Measurements from ENCODE around the gene COL5A1. TPM values are rescaled to one million over a fixed set of nuclear protein-coding genes. Genes with fewer than 3 reads are reported as not detected.

The COL5A1 gene
- total RNA-seq, 1 experiment from 2014 or later, result 10.1 TPM

DNA sequence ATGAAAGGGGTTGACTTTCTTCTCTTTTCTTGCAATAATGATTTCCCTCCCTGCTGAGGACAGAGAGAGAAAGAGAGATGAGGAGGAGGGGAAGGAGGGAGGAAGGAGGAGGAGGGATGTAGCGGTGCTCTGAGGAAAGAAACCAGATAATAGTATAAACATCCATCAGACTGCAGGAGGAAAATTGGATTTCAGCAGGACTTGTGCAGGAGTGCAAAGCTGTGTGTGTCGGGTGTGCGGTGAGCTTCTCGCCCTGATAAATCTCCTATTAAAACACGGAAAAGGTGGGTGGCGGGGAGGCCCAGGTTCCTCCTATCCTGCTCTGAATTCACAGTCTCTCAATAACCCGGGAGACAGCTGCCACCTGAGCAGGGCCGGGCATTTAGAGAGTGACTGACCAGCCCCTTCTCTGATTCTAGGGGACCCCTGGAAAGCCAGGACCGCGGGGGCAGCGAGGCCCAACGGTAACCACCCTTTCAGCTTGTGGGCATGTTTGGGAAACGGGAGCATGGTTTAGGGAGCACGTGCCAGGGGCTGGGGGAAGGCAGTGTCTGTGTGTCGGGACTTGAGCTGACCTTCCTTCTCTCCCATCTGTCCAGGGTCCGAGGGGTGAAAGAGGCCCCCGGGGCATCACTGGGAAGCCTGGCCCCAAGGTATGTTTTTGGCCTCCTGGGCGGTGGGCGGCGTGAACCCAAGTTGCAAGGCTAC lies 153.2 kb downstream of the COL5A1 start:
- Histone ChIP-seq H3K36me3 (replicated peaks; ENCODE audit: control insufficient read depth, insufficient read depth, low read length) (no peaks in the 10 kb centered on the region), H3K27me3 (ENCODE audit: control insufficient read depth, insufficient read depth, low read length) (no peaks in the 10 kb centered on the region), H3K4me3 (ENCODE audit: insufficient read depth, low read depth, low read length) (no peak overlapping the region)
- no peak for DNase-seq

DNA sequence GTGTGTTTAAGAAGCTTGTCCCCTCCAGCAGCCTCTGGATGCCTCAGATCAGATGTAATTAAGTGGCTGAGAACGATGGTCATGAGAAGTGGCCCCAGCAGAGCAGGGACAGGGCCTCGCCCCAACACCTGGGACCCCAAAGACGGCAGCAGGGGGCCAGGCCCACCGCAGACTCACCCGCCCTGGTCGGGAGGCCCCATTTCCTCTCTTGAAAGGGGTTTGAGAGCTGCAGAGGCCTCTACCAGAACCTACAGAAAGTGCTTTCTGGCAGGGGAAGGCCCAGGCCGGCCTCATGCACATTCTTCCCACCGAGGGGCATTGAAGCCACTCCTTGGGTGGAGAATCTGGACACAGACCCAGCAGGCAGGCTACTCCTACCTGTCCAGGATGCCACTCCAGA lies 153.8 kb downstream of the COL5A1 start:
- Histone ChIP-seq H3K4me3 (ENCODE audit: insufficient read depth, low read depth, low read length) (no peak overlapping the region), H3K36me3 (replicated peaks; ENCODE audit: control insufficient read depth, insufficient read depth, low read length) (no peaks in the 10 kb centered on the region), H3K27me3 (ENCODE audit: control insufficient read depth, insufficient read depth, low read length) (no peaks in the 10 kb centered on the region)
- no peak for DNase-seq

DNA sequence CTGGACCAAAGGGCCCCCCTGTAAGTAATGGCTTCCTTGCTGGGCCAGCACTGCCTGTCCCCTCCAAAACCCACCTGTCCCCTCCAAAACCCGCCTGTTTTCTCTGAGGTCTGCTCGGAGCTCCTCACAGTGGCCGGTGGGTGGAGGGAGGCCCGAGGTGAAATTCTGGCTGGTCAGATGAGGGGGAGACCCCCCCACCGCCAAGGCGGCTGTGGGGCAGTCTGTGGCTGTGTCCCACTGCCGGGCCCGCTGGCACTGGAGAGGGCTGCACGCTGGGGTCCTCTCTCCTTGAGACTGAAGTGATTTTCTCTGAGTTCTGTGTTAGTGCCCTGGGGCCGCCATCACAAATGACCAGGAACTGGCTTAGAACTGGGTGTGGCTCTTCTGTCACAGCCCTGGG lies 155.3 kb downstream of the COL5A1 start:
- Histone ChIP-seq H3K4me3 (ENCODE audit: insufficient read depth, low read depth, low read length) (no peak overlapping the region), H3K36me3 (replicated peaks; ENCODE audit: control insufficient read depth, insufficient read depth, low read length) (no peaks in the 10 kb centered on the region)
- DNase-seq, result peak; percentile 53

DNA sequence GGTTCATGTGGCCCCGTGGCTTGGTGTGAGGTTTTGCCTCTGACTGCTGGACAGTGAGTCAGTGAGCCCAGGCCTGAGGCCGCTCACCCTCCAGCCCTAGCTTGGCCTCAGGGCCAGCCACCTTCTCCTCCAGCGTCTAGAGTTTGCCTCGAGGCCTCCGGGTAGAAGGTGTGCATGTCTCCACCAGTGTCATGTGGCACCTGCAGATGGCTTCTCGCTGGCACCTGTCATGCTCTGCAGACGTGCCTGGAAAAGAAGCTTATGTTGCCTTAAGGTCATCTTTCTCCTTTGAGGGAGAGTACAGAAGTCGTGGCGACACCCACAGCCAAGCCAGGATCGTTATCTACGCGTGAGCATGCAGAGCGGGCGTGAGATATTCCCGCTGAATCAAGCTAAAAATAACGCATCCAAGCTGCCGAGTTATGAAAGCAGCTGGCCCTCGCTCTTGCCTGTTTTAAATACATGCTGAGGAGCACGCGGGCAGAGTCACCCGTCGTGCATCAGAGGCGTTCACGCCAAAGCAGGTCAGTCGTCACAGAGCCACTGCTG lies 159.3 kb downstream of the COL5A1 start:
- no peak for DNase-seq
- Histone ChIP-seq H3K27me3 (ENCODE audit: control insufficient read depth, insufficient read depth, low read length) (no peaks in the 10 kb centered on the region), H3K36me3 (replicated peaks; ENCODE audit: control insufficient read depth, insufficient read depth, low read length) (no peaks in the 10 kb centered on the region), H3K4me3 (ENCODE audit: insufficient read depth, low read depth, low read length) (no peak overlapping the region)

More for the DNA sequence above, 155.3 kb downstream of the COL5A1 start:
- no peaks in the 10 kb centered on the region for H3K27me3 ChIP-seq (ENCODE audit: control insufficient read depth, insufficient read depth, low read length)

GRCh38 chr9:134802216-134802795 lies 160.7 kb downstream of the COL5A1 start:
- Histone ChIP-seq H3K36me3 (replicated peaks; ENCODE audit: control insufficient read depth, insufficient read depth, low read length) (no peaks in the 10 kb centered on the region), H3K27me3 (ENCODE audit: control insufficient read depth, insufficient read depth, low read length) (no peaks in the 10 kb centered on the region), H3K4me3 (ENCODE audit: insufficient read depth, low read depth, low read length) (no peak overlapping the region)
- no peak for DNase-seq

GRCh38 chr9:134804871-134805270 lies 163.3 kb downstream of the COL5A1 start:
- Histone ChIP-seq H3K4me3 (ENCODE audit: insufficient read depth, low read depth, low read length) (no peak overlapping the region), H3K27me3 (ENCODE audit: control insufficient read depth, insufficient read depth, low read length) (no peaks in the 10 kb centered on the region), H3K36me3 (replicated peaks; ENCODE audit: control insufficient read depth, insufficient read depth, low read length) (no peaks in the 10 kb centered on the region)
- DNase-seq, result no peak

GRCh38 chr9:134807716-134808446 lies 166.3 kb downstream of the COL5A1 start:
- no peak overlapping the region for H3K4me3 ChIP-seq (ENCODE audit: insufficient read depth, low read depth, low read length)
- no peak for DNase-seq
- H3K27me3 ChIP-seq (ENCODE audit: control insufficient read depth, insufficient read depth, low read length), result no peaks in the 10 kb centered on the region
- no peaks in the 10 kb centered on the region for H3K36me3 ChIP-seq (replicated peaks; ENCODE audit: control insufficient read depth, insufficient read depth, low read length)

DNA sequence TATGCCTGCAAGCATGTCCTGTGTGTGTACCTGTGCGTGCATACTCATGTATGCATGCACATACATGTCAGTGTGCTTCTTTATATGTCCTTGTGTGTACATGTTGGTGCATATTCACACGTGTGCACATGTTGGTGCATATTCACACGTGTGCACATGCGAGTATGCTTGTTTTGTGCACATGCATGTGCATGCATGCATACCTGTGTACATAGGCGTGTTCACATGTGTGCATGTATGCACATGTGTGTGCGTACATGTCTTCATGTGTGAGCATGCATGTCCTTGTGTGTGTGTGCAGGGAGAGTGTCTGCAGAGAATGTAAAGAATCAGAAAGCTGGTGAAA lies 166.8 kb downstream of the COL5A1 start:
- H3K27me3 ChIP-seq (ENCODE audit: control insufficient read depth, insufficient read depth, low read length), result no peaks in the 10 kb centered on the region
- H3K4me3 ChIP-seq (ENCODE audit: insufficient read depth, low read depth, low read length), result no peak overlapping the region
- no peak for DNase-seq
- no peaks in the 10 kb centered on the region for H3K36me3 ChIP-seq (replicated peaks; ENCODE audit: control insufficient read depth, insufficient read depth, low read length)

- Histone ChIP-seq H3K4me3 (ENCODE audit: insufficient read depth, low read depth, low read length) (no peak overlapping the region), H3K36me3 (replicated peaks; ENCODE audit: control insufficient read depth, insufficient read depth, low read length) (no peaks in the 10 kb centered on the region), H3K27me3 (ENCODE audit: control insufficient read depth, insufficient read depth, low read length) (no peaks in the 10 kb centered on the region)
- DNase-seq, result no peak
Observed at GRCh38 chr9:134809292-134809691, 167.7 kb downstream of the COL5A1 start.

GRCh38 chr9:134809826-134810225 lies 168.2 kb downstream of the COL5A1 start:
- no peak overlapping the region for H3K4me3 ChIP-seq (ENCODE audit: insufficient read depth, low read depth, low read length)

DNA sequence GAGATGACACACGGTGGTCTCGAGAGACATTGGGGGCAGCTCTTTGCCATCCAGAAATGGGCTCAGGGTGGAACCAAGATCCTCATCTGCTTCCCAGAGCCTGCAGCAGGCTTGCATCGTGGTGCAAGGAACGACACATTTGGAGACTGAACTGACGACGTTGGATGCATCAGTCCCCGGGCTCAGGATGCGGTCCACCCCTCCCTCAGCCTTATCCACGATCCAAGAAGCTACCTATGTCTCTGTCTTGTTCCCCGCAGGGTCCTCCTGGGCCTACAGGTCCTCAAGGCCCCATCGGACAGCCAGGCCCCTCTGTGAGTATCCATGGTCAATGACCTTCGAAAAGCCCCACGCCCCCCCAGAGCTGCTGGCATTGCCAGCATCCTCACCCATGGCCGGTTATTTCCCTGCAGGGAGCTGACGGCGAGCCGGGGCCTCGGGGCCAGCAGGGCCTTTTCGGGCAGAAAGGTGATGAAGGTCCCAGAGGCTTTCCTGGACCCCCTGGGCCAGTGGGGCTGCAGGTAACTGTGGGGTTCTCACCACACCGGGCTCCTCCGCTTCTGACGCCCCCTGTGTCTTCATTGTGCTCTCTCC lies 169.6 kb downstream of the COL5A1 start:
- DNase-seq, result peak; percentile 92
- Histone ChIP-seq H3K4me3 (ENCODE audit: insufficient read depth, low read depth, low read length) (no peak overlapping the region), H3K36me3 (replicated peaks; ENCODE audit: control insufficient read depth, insufficient read depth, low read length) (no peaks in the 10 kb centered on the region), H3K27me3 (ENCODE audit: control insufficient read depth, insufficient read depth, low read length) (no peaks in the 10 kb centered on the region)

More at GRCh38 chr9:134809826-134810225, 168.2 kb downstream of the COL5A1 start:
- Histone ChIP-seq H3K27me3 (ENCODE audit: control insufficient read depth, insufficient read depth, low read length) (no peaks in the 10 kb centered on the region), H3K36me3 (replicated peaks; ENCODE audit: control insufficient read depth, insufficient read depth, low read length) (no peaks in the 10 kb centered on the region)
- no peak for DNase-seq

DNA sequence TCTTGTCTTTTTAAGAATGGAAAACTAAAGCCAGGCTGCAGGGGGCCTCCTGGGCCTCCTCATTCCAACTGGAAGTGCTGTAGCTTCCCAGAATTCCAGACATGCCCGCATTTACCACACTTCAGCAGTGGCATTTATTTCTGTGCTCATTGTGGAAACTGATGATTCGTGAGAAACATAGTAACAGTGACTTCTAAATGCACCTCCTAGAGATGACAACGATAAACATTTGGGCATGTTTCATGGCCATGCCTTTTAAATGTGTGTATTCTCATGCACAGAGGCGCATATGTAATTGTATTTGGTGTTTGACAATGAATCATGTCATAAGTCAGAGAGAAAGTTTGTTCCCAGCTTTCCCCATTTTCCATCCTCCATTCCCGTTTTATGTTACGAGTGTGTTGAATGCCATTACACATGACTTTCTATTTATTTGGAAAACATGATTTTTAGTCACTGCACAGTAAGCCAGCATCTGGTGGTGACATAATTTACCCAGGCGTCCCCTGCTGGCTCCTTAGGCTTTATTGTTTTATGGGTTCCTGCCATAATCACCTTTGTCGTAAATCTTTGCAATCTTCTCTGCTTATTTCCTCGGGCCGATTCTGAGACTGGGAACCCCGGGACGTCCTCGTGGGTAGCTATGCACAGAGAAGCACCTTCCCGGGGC lies 170.2 kb downstream of the COL5A1 start:
- no peak for DNase-seq
- Histone ChIP-seq H3K4me3 (ENCODE audit: insufficient read depth, low read depth, low read length) (no peak overlapping the region), H3K36me3 (replicated peaks; ENCODE audit: control insufficient read depth, insufficient read depth, low read length) (no peaks in the 10 kb centered on the region), H3K27me3 (ENCODE audit: control insufficient read depth, insufficient read depth, low read length) (no peaks in the 10 kb centered on the region)

GRCh38 chr9:134812343-134812673 lies 170.7 kb downstream of the COL5A1 start:
- H3K4me3 ChIP-seq (ENCODE audit: insufficient read depth, low read depth, low read length), result no peak overlapping the region
- H3K36me3 ChIP-seq (replicated peaks; ENCODE audit: control insufficient read depth, insufficient read depth, low read length), result no peaks in the 10 kb centered on the region
- DNase-seq, result no peak
- H3K27me3 ChIP-seq (ENCODE audit: control insufficient read depth, insufficient read depth, low read length), result no peaks in the 10 kb centered on the region

- Histone ChIP-seq H3K27me3 (ENCODE audit: control insufficient read depth, insufficient read depth, low read length) (no peaks in the 10 kb centered on the region), H3K36me3 (replicated peaks; ENCODE audit: control insufficient read depth, insufficient read depth, low read length) (no peaks in the 10 kb centered on the region), H3K4me3 (ENCODE audit: insufficient read depth, low read depth, low read length) (no peak overlapping the region)
- DNase-seq, result no peak
Observed at GRCh38 chr9:134813841-134814240, 172.2 kb downstream of the COL5A1 start.
